Astrocyte of the spinal cord (primary cell): ENCODE results near the gene WNT8B.

ENCODE experiments used
- DNase-seq: peaks from one replicate; pipeline ENCODE4 v3.0.0; 2011; ENCODE audit warnings: low read depth, low spot score
- H3K4me3 ChIP-seq: 2 replicates; pipeline ENCODE4 v1.5.1; 2011; ENCODE audit warnings: low read depth, mild to moderate bottlenecking, low read length, moderate library complexity
- CTCF ChIP-seq: IDR thresholded peaks from 2 replicates; pipeline ENCODE4 v1.5.1; 2012; ENCODE audit warnings: low read depth, mild to moderate bottlenecking, low read length, inconsistent platforms
- in situ Hi-C: cut with HindIII; loops from 2 replicates; pipeline ENCODE4 v1.10.0; 2017; ENCODE audit warnings: low sequenced_read_pairs

WNT8B gene

GRCh38 chr10:100520811-100521210 lies 58.0 kb downstream of the WNT8B start:
- in situ Hi-C loops = no loop called here
- TF ChIP-seq CTCF = no peak
- DNase-seq = peak; percentile 45
- no peak overlapping the region for H3K4me3 ChIP-seq

- in situ Hi-C loops = no loop called here
- no peak overlapping the region for H3K4me3 ChIP-seq
- no peak for TF ChIP-seq CTCF
- DNase-seq = no peak
Measured at GRCh38 chr10:100522107-100522801, 59.4 kb downstream of the WNT8B start.

DNA sequence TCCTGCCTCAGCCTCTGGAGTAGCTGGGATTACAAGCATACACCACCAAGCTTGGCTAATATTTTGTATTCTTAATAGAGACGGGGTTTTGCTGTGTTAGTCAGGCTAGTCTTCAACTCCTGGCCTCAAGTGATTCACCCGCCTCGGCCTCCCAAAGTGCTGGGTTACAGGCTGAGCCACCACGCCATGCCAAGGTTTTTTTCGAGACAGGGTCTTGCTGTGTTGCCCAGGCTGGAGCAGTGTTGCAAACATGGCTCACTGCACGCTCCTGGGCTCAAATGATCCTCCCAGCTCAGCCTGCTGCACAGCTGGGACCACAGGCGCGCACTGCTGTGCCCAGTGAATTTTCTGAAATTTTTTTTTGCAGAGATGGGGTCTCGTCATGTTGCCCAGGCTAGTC lies 60.1 kb downstream of the WNT8B start:
- no peak for TF ChIP-seq CTCF
- DNase-seq = no peak
- in situ Hi-C loops = no loop called here
- no peak overlapping the region for H3K4me3 ChIP-seq

- no peak for TF ChIP-seq CTCF
- DNase-seq = no peak
- H3K4me3 ChIP-seq = no peak overlapping the region
- in situ Hi-C loops = no loop called here
Measured at GRCh38 chr10:100524206-100524605, 61.4 kb downstream of the WNT8B start.

- peak; percentile 3 for TF ChIP-seq CTCF
- no peak for DNase-seq
- in situ Hi-C loops = loop anchor here (25.0 kb wide), 1 partner anchor 187 kb away; the partner anchor contains the start of genes PKD2L1 and SCD
Measured at GRCh38 chr10:100524638-100525037, 61.8 kb downstream of the WNT8B start.

GRCh38 chr10:100528123-100528886 lies 65.5 kb downstream of the WNT8B start:
- no peak for DNase-seq
- peak overlapping the region; percentile 91 for H3K4me3 ChIP-seq
- in situ Hi-C loops = loop anchor here (25.0 kb wide), 1 partner anchor 191 kb away; the partner anchor contains the start of genes PKD2L1 and SCD
- no peak for TF ChIP-seq CTCF

More at GRCh38 chr10:100524638-100525037, 61.8 kb downstream of the WNT8B start:
- no peak overlapping the region for H3K4me3 ChIP-seq
